C4-2B (cell line): ENCODE results near the gene ZNF837.

Experiments used
- CTCF ChIP-seq: fragments of 450-650 bp; conservative IDR thresholded peaks from 2 replicates; pipeline ENCODE4 v1.5.1; 2017; ENCODE audit warnings: mild to moderate bottlenecking
- ZFX ChIP-seq: fragments of 450-650 bp; IDR thresholded peaks from 2 replicates; pipeline ENCODE4 v1.6.1; 2017

GRCh38 chr19:58387338-58388174 is 6.7 kb upstream of the ZNF837 start:
- no peak for TF ChIP-seq CTCF
- no peak for TF ChIP-seq ZFX
